Measurements from ENCODE around the gene CPLANE2. TPM values are rescaled to one million over a fixed set of nuclear protein-coding genes. Genes with fewer than 3 reads are reported as not detected.

Gene CPLANE2
- total RNA-seq, 4 donors from 2014 or later, result 0.60 to 12.3 (median 4.3) TPM

- DNase-seq, result no peak
- in situ Hi-C loops (cut with MboI; ENCODE audit: low pct_ligation_motif_present in 1 of 4, low pct_unique_long_range_greater_than_20kb in 1 of 4, low sequenced_read_pairs in 3 of 4) (loop anchor here in 1 of 4 donors (25.0 kb wide), 1 partner anchor 149 kb away; the partner anchor contains the start of genes FBXO42 and SZRD1), intact Hi-C loops (cut with DNase I; ENCODE audit: low total_unique reads) (no loop called here)
- H3K27me3 ChIP-seq, result no peaks in the 10 kb centered on the region
- no peaks in the 10 kb centered on the region for H3K36me3 ChIP-seq
- peaks cover 5 to 18% (median 13%) of the 10 kb centered on the region in 4 donors for H3K4me1 ChIP-seq
- H3K9me3 ChIP-seq, result no peaks in the 10 kb centered on the region
- no peak overlapping the region for H3K27ac ChIP-seq
- H3K4me3 ChIP-seq, result no peak overlapping the region
- TF ChIP-seq CTCF (IDR thresholded peaks at IDR 0.05) (no peak), EP300 (IDR thresholded peaks at IDR 0.05; ENCODE audit: low read depth) (no peak), POLR2AphosphoS5 (IDR thresholded peaks at IDR 0.05) (no peak), POLR2A (IDR thresholded peaks at IDR 0.05) (no peak)
- WGBS, 2 donors (ENCODE audit: low coverage in 1 of 2), result 66% methylated on average over 3 of the region's 3 CpGs; no CpG with 5 or more reads in 1 of the 2 donors
These were observed 24.0 kb downstream of the CPLANE2 start for GRCh38 chr1:16213013-16213412.

DNA sequence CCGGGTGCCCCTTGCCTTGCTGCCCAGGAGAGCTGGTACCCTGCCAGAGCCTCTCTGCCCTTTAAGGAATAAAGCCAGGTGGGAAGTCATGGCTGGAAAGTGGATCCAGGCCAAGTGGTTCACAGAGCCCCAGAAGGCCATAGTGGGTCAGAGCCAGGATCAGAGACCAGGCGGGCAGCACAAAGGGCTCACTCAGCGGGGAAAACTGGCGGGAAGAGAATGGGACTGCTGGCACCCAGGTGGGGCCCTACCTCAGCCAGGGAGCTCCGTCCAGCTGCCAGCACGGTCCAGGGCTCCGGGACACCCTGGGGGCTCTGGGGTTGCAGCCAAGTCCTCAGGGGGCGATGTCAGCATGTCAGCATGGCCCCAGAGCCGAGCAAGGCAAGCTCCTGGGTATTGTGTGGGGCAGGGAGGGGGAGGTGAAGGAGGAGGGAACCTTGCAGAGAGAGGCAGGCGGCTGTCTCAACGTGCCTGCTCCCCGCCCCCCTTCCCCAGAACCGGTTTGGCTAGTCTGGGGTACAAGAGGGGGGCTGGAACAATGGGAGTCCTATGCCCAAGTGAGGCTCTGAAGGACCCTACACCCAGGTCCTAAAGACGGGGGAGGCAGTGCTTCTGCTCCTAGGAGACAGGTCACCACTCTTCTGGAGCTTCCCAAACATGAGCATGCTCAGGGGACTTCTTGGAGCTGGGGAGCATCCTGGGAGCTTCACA lies 24.6 kb downstream of the CPLANE2 start, which contains the start of gene ARHGEF19:
Gene ARHGEF19 (minus strand): TSS at position 402 of the 711 bp plus-strand sequence. CDS start 3,598 bp downstream, outside the sequence.
- DNase-seq, result peak; percentile 50
- in situ Hi-C loops (cut with MboI; ENCODE audit: low pct_ligation_motif_present in 1 of 4, low pct_unique_long_range_greater_than_20kb in 1 of 4, low sequenced_read_pairs in 3 of 4), result loop anchor here in 1 of 4 donors (25.0 kb wide), 1 partner anchor 150 kb away; the partner anchor contains the start of genes FBXO42 and SZRD1
- Histone ChIP-seq H3K27ac (no peak within 1 kb of the TSS), H3K36me3 (no peaks in the 10 kb centered on the region), H3K4me1 (peaks cover 0 to 17% (median 11%) of the 10 kb centered on the region in 4 donors), H3K9me3 (no peaks in the 10 kb centered on the region), H3K4me3 (no peak within 1 kb of the TSS), H3K27me3 (no peaks in the 10 kb centered on the region)
- intact Hi-C loops (cut with DNase I; ENCODE audit: low total_unique reads), result no loop called here
- TF ChIP-seq EP300 (IDR thresholded peaks at IDR 0.05; ENCODE audit: low read depth) (no peak), POLR2AphosphoS5 (IDR thresholded peaks at IDR 0.05) (no peak), POLR2A (IDR thresholded peaks at IDR 0.05) (no peak), CTCF (IDR thresholded peaks at IDR 0.05) (no peak)
- 31% methylated on average over 12 of the region's 14 CpGs; no CpG with 5 or more reads in 1 of the 2 donors for WGBS, 2 donors (ENCODE audit: low coverage in 1 of 2)

DNA sequence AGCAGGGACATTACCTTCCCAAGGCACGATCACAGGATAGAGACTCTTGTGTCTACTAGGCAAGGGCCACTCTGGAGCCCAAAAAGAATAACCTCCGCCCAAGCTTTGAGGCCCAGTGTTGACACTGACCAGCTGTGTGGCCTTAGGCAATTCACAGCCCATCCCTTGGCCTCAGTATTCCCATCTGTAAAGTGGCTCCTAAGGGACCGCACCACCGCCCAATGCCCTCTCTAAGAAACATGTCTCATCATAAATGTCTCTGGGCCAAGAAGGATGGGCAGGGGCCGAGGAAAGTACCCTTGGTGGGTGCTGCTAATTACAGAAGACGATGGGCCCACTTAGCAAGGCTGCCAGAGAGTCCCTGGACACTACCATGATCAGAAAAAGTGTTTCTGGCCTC lies 25.2 kb downstream of the CPLANE2 start:
- in situ Hi-C loops (cut with MboI; ENCODE audit: low pct_ligation_motif_present in 1 of 4, low pct_unique_long_range_greater_than_20kb in 1 of 4, low sequenced_read_pairs in 3 of 4), result loop anchor here in 1 of 4 donors (25.0 kb wide), 1 partner anchor 150 kb away; the partner anchor contains the start of genes FBXO42 and SZRD1
- H3K27ac ChIP-seq, result no peak overlapping the region
- WGBS, 2 donors (ENCODE audit: low coverage in 1 of 2), result 73% methylated on average over 6 of the region's 6 CpGs; no CpG with 5 or more reads in 1 of the 2 donors

More for the DNA sequence above, 25.2 kb downstream of the CPLANE2 start:
- Histone ChIP-seq H3K36me3 (no peaks in the 10 kb centered on the region), H3K4me3 (no peak overlapping the region), H3K9me3 (no peaks in the 10 kb centered on the region), H3K4me1 (peaks cover 0 to 17% (median 15%) of the 10 kb centered on the region in 4 donors), H3K27me3 (no peaks in the 10 kb centered on the region)
- intact Hi-C loops (cut with DNase I; ENCODE audit: low total_unique reads), result no loop called here
- no peak for TF ChIP-seq POLR2A (IDR thresholded peaks at IDR 0.05)
- TF ChIP-seq POLR2AphosphoS5 (IDR thresholded peaks at IDR 0.05), result no peak
- TF ChIP-seq EP300 (IDR thresholded peaks at IDR 0.05; ENCODE audit: low read depth), result no peak
- no peak for TF ChIP-seq CTCF (IDR thresholded peaks at IDR 0.05)
- DNase-seq, result no peak

All from transverse colon (tissue), 4 donors.